GM18508 (cell line): ENCODE results near the gene IFNL4.
"Not testable (repeated sequence)": the region's sequence is repeated elsewhere in the genome, so short reads cannot be mapped to it uniquely, and the experiment has no call there.

Source experiments
- ATAC-seq: cut with Tn5 transposase; IDR thresholded peaks from one replicate; pipeline ENCODE4 v1.9.1; 2021; ENCODE audit warnings: moderate number of reproducible peaks; ENCODE audit not compliant: insufficient read depth, unreplicated experiment

Gene IFNL4

GRCh38 chr19:39230096-39230764 lies 18.4 kb downstream of the IFNL4 start:
- no peak for ATAC-seq

DNA sequence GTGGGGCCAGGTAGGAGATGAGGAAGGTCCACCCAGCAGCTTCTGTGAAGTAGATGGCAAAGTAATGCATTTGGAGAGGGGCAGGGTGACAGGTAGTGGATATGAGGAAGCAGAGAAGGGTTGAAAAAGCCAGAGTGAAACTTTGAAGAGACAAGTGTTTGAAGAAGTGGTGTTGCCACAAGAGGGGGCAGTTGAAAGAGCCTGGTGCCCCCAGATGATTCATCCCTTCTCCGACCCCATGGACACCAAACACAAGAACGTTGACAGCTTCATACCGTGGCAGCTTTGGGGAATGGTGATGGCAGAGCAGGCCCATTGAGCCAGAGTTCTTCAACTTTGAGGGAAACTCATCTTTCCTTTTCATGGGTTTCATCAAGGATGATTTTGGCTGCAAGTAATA lies 23.7 kb downstream of the IFNL4 start:
- no peak for ATAC-seq

DNA sequence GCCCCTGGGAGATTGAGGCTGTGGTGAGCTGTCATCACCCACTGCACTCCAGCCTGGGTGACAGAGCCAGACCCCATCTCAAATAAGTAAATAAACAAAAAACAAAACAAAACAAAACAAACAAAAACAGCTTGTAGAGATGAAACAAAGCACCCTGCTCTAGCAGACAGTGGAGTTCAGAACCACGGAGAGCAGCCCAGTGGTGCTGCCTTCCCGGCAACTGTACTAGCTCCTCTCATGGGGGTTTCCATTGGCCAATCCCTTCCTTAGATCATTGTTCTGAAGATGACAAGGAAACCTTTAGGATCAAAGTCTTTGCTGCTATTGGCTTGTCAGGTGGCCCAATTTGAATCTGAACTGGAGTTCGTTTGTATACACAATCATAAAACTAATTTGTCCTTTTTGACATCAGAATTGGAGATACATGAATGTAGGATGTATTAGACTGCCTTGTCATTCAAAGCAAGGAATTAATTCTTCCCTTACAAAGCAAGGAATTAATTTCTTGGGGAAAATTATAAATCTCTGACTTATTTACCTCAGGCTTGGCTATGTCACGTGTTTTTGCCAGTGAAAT lies 24.9 kb downstream of the IFNL4 start:
- ATAC-seq = no peak

DNA sequence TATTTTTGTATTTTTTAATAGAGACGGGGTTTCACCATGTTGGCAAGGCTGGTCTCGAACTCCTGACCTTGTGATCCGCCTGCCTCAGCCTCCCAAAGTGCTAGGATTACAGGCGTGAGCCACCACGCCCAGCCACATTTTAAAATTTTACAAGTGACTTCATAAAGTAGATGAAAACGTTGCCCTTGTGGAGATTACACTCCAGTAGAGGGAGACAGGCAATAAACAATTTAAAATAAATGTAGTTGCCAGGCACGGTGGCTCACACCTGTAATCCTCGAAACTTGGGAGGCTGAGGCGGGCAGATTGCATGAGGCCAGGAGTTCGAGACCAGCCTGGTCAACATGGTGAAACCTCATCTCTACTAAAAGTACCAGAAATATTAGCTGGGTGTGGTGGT lies 29.5 kb downstream of the IFNL4 start:
- not testable (repeated sequence) for ATAC-seq

DNA sequence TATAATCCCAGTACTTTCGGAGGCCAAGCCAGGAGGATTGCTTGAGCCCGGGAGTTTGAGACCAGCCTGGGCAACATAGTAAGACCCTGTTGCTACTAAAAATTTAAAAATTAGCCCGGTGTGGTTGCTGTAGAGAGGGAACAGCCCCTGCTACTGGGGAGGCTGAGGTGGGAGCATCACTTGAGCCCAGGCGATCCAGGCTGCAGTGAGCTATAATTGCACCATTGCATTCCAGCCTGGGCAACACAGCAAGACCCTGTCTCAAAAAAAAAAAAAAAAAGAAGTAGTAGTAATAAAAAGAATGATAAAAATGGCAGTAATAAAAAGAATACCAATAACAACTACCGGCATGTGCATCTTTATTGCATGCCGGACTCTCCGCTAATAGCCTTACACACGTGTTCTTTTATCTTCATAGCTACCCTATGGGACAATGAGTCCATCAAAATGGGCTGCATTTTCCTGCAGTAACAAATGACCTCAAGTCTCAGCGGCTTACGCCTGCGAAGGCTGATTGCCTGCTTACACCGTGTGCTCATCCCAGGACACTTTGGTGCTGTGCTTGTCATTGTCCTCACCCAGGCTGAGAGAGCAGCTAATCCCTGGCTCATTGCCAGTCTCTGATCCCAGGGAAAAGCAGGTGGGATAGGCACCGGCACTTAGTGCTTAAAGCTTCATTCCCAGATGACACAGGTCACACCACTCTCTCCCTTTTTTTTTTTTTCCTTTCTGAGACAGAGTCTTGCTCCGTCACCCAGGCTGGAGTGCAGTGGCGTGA lies 30.2 kb downstream of the IFNL4 start:
- no peak for ATAC-seq

DNA sequence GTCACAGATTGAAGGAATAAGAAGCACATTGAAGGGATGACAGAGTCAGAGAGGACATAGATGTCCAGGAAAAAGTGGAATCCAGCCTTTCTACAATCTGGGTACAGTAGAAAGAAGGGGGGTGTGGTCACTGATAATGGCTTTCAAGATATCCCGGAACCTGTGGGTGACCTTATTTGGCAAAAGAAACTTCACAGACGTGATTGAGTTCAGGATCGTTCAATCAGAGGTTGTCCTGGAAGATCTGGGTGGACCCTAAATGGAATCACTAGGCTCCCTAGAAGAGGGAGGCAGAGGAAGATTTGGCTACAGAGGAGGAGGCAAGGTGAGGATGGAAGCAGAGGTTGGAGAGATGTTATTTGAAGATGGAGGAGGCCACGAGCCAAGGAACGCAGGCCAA lies 31.6 kb downstream of the IFNL4 start:
- ATAC-seq = no peak

DNA sequence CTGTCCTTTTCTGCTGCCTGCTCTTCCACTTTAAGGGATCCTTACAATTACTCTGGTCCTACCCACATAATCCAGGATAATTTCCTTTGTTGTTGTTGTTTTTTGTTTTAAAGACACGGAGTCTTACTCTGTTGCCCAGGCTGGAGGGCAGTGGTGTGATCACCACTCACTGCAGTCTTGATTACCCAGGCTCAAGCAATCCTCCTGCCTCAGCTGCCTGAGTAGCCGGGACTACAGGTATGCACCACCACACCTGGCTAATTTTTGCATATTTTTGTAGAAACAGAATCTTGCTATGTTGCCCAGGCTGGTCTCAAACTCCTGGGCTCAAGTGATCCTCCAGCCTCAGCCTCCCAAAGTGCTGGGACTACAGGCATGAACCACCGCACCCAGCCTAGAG lies 33.3 kb downstream of the IFNL4 start:
- ATAC-seq = not testable (repeated sequence)

DNA sequence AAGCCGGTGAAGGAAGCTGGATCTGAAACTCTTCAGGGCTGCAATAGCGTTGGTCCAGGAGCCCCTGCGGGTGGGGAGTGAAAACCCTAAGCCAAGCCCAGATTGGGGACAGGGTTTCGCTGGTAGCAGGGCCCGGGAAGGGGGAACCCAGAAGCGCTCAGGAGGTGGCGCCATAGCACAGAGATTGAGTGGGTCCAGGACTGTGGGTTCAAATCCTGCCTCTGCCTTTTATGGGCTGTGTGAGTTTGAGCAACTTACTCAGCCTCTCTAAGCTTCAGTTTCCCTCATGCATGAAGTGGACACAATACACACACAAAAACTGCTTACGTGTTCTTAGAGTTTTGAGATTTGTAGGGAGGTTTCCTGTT lies 36.3 kb downstream of the IFNL4 start:
- no peak for ATAC-seq

DNA sequence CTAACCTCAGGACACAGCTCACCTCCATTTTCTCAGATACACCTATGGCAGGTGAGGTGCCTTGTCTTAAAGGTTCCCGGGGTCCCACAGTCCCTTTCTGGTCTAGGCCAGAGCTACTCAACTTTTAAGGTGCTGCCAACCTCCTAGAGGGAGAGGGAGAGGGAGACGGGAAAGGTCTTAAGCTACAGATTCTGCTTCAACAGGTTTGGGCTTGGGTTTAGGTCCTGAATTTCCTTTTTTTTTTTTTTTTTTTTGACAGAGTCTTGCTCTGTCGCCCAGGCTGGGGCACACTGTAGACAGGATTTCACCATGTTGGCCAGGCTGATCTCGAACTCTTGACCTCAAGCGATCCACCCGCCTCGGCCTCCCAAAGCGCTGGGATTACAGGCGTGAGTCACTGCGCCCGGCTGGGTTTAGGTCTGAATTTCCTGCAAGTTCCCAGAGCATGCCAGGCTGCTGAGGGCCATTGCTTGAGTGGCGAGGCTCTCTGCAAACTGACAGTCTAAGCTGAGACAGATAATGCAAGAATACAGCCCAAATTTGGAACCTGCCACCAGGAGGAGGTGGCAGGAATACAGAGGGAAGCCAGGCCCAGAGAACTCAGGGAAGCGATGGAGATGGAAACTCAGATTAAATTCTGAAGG lies 36.8 kb downstream of the IFNL4 start:
- ATAC-seq = no peak

- ATAC-seq = no peak
Measured at GRCh38 chr19:39209196-39209595, 39.5 kb downstream of the IFNL4 start.

DNA sequence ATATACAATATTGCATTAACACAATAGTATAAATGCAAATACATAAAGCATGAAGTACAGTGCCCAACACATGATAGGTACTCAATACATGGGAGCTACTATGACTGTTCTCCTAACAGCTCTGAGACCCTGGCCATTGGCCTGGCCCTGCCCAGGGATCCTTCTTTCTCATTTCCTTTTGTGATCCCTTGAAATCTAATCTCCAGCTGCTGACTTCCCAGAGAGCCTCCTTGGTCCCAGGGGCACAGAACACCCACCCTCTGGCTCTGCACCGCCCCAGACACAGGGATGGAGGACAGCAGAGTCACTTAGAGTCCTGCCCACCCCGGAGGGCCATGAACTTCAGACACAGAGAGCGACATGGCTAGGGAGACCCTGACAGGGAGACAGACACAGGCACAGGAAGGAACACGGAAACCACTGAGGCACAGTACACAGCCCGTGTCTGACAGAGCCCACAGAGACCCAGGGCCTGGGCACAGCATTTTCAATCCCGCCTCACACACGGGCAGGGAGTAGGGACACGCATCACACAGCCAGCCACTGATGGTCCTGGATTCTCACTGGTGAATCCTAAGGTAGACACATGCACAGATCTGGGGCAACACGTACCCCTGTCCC lies 40.4 kb downstream of the IFNL4 start:
- ATAC-seq = no peak

DNA sequence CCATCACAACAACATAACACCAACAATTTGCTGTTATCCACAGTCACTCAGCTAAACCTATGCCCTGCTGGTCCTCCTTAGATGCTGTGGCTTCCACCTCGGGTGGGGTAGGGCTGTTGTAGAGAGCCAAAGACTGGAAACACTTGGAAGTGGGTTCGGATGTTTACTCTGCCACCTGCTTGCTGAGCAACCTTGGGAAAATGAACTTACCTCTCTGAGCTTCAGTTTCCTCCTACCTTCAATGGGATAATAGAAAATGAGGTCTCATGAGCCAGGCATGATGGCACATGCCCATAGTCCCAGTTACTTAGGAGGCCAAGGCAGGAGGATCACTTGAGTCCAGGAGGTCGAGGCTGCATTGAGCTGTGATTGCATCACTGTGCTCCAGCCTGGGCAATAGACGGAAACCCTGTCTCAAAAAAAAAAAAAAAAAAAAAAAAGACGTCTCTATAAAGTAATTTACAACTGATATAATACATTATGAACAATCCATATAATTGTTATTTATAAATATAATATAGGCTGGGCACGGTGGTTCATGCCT lies 41.3 kb downstream of the IFNL4 start:
- ATAC-seq = no peak

- ATAC-seq = no peak
Measured at GRCh38 chr19:39206122-39206521, 42.5 kb downstream of the IFNL4 start.

DNA sequence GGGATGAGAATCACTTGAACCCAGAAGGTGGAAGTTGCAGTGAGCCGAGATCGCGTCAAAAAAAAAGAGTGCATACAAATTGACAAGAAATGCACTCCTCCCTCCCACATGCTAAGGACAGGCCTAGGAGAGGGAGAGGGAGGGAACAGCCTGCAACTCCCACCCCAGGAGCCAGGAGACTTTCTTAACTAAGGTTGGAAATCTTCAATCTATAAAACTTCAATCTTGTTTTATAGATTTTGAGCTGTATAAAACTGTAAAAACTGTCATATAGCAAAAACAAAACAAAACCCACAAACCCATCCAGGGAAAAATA lies 43.2 kb downstream of the IFNL4 start:
- ATAC-seq = no peak

DNA sequence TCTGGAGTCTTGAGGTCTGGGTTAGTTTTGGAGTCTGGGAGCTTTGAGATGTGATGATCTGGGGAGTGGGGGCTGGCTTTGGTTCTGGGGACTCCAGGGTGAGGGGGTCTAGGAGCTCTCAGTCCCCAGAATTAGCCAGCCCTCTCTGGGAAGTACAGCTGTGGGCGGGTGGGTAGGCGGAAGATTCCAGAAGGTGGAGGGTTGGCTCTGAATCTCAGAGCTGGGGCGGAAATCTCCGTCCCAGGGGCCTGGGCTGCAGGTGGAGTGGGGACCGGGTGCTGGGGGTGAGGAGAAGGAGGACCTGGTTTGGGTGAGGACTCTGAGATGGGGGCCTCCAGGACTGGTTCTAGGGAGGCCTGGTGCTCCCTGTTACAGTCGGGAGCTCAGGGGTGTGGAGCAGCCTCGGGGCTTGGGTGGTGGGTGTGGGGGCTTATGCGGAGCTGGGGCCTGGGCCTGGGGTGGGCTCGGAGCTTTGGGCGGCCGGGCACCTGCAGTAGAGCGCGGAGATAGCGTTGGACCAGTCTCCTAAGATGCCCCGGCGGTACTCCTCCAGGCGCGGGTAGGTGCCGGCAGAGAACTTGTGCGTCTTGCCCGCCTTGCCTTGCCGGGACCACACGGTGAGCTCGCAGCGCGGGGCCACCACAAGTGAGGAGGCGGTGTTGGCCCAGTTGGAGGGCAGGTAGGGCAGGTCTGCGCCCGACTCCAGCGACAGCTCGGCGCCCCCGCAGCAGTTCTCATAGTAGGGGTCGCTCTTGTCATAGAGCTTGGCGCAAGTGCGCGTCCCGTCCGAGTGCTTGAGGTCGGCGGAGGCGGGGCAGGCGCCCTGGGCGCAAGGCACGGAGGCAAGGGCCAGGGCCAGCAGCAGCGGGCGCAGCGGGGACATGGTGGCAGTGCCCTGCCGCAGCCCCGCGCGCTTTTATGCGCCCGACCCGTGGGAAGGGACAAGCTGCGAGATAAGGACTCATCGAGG lies 45.0 kb downstream of the IFNL4 start, which contains the start of gene SYCN:
Gene SYCN, minus strand, starts transcription at position 892 of the 970 bp plus-strand sequence. Its CDS starts 9 bp downstream, at position 883.
- ATAC-seq = no peak

GRCh38 chr19:39202998-39203355 lies 45.7 kb downstream of the IFNL4 start:
- ATAC-seq = no peak

DNA sequence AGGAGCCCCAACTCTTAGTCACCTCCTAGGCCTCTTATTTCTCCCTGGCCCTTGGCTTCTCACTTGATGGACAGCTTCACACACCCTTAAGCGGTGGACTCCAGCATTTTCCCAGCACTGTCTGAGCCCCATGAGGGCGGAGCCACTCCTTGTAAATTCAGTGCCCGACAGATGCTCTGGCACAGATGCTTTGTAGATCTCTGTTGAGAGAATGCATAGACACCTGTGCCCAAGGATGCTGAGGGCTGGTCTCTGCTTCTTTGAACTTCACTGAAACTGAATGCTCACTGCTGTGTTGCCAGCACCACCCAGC lies 47.9 kb downstream of the IFNL4 start:
- ATAC-seq = no peak

DNA sequence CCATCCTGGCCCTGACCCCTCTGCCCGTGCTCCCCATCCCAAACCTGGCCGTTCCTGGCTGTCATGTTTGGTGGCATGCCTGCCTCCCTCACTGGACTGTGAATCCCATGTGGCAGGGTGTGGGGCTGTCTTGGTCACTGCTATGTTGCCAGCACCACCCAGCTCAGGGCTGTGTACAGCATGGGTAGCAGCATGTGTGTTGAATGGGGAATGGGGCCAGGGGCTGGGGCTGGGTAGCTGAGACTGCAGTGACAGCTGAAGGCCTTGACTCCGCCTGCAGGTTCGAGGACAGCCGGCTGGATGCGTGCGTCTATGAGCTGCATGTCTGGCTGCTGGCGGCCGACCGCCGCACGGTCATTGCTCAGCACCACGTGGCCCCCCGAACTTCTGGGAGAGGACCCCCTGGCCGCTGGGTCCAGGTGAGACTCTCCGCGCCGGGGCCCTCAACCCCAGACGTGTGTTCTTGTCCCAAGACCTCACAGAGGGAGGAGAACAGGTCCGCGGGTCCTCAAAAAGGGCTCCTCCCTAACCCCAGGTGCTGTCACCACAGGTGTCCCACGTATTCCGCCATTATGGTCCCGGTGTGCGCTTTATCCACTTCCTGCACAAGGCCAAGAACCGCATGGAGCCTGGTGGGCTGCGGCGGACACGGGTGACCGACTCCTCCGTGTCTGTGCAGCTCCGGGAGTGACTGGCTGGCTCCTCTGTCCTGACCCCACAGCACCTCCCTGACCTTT lies 48.4 kb downstream of the IFNL4 start:
- no peak for ATAC-seq

GRCh38 chr19:39199025-39199424 lies 49.6 kb downstream of the IFNL4 start:
- ATAC-seq = no peak
